ENCODE measurements around the gene BOLA2.
"Not testable (repeated sequence)": the region's sequence is repeated elsewhere in the genome, so short reads cannot be mapped to it uniquely, and the experiment has no call there.

DNA sequence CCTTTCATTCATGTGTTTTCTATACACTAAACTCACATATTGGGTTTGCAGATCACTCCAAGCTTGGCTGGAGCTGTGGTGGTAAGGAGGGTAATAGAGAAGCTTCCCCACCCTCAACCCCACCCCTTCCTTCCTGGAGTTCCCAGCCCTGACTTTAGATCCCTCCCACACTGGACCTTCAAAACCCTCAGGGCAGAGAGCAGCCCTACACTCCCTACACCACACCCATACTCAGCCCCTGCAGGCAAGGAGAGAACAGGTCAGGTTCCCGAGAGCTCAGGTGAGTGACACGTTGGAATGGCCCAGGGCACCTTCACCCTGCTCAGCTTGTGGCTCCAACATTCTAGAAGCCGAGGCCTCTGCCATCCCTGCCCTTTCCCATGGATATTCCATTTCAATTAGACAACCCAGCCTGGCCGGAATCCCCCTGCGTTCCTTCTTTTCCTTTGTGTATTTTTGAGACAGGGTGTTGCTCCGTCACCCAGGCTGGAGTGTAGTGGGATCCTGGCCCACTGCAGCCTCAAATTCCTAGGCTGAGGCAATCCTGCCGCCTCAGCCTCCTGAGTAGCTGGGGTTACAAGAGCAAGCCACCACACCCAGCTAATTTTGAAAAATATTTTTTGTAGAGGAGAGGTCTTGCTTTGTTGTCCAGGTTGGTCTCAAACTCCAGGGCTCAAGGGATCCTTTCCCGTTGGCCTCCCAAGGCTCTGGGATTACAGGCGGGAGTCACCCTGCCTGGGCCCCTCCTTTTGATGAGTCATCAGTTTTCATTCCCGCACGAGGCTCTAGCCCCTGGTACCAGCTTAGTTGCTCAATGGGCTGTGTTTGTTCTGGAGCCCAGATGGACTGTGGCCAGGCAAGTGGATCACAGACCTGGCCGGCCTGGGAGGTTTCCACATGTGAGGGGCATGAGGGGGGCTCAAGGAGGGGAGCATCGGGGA, 5.8 kb upstream of the BOLA2 start, which contains the start of gene SULT1A4:
- TF ChIP-seq POLR2A, CTCF (IDR thresholded peaks at IDR 0.05): not testable (repeated sequence)

Data from adrenal gland (tissue), 5 donors.